ENCODE data around the gene CYP4V2. TPM values are rescaled to one million over a fixed set of nuclear protein-coding genes. Genes with fewer than 3 reads are reported as not detected.

The CYP4V2 gene
- 15.8 and 18.0 TPM in 2 replicates for total RNA-seq
- 10.7 TPM for polyA plus RNA-seq (2012)

DNA sequence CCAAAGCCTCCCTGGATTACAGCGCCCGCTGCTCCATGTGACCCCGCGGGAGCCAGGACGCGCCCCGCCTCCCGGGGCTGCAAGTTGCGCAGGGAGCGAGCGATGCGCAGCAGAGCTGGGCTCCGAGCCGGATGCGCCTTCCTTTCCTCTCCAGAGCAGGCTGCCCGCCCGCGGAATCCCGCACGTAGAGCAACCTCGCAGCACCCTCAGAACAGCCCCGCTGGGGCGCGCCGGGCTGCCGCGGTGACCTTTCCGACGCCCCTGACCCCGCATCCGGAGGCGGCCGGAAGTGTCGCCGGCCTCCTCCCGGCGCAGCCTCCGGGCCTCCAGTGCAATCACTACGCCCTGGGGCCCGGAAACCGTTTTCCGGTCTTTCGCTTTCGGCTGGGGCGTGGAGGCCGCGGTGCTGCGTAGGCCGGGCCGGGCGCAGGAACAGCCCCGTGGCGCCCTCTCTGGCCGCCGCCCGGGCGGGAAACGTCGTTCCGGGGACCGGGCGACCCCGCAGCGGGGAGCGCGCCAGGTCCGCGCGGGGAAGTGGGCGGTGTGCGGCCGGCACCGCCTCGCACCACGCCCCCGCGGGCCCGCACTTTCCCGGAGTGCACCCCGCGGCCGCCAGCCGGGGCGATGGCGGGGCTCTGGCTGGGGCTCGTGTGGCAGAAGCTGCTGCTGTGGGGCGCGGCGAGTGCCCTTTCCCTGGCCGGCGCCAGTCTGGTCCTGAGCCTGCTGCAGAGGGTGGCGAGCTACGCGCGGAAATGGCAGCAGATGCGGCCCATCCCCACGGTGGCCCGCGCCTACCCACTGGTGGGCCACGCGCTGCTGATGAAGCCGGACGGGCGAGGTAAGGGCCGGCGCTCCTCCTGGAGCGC lies at the start of gene CYP4V2:
Gene CYP4V2, plus strand, starts transcription at position 368 of the 866 bp plus-strand sequence. Its CDS starts 257 bp downstream, at position 625.
- DNase-seq (ENCODE audit: low read depth), result peak; percentile 85

DNA sequence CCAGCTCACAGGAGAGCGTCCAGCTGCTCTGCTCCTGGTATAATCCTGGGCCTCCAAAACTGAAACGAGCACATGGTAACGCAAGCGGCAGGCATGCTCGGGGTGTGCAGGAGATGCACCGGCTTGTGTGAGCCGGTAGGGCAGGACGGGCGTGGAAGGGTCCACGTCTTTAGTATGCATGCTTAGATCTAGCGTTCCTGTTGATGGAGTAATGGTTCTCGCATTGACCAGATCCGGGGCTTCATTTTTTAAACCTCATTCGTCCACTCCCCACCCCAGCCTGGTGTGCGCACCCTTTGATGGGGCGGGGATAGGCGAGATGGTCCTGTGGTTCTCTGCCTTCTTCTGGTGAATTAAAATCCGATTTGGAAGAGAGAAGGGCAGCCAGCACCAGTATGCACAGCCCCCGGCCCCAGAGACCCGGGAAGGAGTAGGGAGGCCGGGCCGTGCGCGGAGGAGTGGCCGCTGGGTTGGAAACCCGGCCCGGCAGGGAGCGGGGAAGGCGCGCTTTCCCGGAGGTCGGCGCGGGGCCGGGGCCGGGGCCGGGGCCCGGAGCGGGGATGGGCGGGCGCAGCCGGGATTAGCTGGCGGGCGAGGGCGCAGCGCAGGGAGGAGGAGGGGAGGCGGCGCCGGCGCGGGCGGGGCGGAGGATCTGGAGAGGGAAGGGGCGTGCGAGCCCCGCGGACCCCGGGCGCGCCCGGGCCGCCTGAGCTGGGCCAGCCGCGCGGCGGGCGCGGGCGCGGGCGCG lies 47.0 kb upstream of the CYP4V2 start:
- DNase-seq (ENCODE audit: low read depth), result peak; percentile 39

DNA sequence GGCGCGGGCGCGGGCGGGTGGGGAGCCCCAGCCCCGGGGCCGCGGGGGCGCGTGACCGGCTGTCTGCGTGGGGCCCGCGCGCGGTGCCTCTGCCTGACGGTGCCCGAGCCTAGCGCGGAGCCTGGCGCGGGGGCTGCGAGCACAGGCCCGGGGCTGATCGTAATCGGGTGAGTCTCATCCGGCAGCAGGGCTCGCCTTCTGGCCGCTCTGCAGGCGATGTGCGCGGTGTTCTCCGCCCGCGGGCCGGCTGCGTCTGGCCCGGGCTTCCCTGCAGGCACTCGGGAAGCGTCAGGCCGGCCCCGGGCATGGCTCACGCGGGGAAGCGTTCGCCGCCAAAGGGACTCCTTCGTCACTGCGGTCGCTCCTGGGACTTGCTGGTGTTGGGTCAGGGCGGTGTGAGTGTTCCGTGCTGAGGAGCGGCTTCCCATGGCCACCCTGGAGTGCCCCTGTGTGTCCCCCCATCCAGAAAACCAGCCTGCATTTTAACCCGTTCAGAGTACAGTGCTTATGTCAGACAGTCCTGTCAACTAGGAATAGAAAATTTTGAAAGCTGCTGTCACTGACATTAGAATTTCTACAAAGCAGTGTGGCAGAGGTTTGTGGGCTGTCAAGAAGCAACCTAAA lies 46.3 kb upstream of the CYP4V2 start:
- DNase-seq (ENCODE audit: low read depth), result peak; percentile 56

DNA sequence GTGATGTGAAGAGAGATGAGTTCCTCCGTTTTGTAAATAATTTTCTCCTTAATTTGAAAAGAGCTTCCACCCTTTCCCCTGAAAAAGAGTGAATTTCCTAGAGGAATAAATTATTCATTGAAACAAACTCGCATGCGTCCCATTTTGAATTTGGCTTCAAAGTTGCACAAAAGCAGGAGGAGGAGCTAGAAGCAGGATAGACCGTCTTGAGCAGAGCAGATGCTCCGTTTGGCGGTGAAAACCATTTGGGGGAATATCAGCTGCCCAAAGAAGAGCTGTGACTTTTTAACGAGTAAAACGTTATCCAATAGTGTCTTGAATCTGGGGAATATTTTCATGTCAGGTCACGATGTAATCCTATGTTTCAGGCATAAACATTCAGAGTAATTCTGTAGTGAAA lies 44.9 kb upstream of the CYP4V2 start:
- DNase-seq (ENCODE audit: low read depth), result no peak

DNA sequence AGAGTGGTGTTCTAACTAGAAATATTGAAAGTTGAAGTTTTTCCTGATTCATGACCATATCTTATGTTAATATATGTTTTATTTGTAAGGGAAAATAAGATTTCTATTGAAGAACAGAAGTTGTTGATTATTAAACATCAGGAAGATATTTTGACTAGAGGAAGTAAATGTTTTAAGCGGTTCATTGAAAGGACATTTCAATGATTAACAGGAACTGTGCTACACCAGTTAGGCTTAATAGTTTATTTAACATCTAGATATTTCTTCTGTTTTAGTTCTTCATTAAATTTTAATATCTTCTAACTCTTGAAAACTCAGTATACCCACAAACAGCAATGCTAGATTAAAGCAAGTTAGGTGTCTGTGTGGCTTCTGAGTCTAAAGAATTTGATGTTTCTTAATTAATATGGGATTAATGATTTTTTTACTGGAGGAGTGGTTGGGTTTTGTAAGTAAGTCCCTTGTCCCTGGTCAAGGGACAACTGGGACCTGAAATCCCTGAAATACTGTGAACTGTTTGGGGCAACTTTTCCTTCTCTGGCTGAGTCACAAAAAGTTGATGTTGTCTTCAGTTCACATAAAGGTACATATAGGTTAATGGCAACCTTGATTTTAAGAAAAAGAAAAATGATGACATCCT lies 42.9 kb upstream of the CYP4V2 start:
- DNase-seq (ENCODE audit: low read depth), result no peak

DNA sequence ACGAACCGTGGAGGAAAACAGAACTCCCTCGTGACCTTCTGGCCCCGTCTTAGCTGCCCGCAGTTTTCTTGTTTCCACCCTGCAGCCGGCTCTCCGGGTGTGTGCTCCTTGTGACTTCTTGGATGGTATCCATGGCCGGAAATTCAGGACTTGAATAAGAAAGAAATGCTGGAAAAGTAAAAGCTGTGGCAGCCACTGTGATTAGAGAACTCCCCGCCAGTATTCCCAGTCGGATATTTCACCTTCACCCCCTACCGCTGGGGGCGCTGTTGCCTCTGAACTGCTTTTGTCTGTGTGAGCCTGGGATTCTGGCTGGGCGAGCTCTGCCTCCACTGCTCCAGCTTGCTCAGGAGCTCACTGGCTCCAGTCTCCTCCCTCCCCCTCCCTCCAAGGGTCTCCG lies 41.5 kb upstream of the CYP4V2 start:
- DNase-seq (ENCODE audit: low read depth), result no peak

DNA sequence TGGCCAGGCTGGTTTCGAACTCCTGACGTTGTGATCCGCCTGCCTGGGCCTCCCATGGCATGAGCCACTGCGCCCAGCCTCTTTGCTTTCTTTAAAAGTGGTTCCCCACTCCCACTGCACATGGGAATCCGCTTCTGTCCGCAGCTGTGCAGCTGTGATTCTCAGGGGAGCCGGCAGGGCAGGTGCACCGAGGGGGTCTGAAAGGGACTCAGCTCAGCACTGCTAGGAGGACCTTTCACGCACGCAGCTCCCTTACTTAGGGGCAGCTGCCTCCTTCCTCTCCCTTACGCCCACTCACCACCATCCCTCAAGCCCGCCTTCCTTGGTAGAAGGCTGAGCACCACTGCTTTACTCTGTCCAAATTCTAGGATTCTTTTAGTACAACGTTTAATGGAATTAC lies 40.4 kb upstream of the CYP4V2 start:
- DNase-seq (ENCODE audit: low read depth), result no peak

DNA sequence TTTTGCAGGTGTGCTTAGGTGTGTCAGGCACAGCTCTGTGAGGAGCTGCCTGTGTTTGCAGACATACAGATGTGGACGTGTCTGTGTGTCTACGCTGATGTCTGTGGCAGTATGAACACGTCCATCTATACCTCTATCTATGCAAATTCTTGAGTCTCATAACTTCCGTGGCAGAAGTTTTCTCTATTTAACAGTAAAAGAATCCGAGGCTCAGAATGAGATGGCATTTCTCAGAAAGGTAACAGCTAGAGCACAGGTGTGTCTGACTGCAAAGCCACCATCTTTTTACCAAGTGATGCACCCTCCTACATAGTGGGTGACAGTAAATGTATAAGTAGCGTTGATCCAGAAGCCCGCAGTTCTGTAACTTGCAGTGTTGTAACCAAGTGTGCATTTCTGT lies 39.9 kb upstream of the CYP4V2 start:
- DNase-seq (ENCODE audit: low read depth), result no peak

DNA sequence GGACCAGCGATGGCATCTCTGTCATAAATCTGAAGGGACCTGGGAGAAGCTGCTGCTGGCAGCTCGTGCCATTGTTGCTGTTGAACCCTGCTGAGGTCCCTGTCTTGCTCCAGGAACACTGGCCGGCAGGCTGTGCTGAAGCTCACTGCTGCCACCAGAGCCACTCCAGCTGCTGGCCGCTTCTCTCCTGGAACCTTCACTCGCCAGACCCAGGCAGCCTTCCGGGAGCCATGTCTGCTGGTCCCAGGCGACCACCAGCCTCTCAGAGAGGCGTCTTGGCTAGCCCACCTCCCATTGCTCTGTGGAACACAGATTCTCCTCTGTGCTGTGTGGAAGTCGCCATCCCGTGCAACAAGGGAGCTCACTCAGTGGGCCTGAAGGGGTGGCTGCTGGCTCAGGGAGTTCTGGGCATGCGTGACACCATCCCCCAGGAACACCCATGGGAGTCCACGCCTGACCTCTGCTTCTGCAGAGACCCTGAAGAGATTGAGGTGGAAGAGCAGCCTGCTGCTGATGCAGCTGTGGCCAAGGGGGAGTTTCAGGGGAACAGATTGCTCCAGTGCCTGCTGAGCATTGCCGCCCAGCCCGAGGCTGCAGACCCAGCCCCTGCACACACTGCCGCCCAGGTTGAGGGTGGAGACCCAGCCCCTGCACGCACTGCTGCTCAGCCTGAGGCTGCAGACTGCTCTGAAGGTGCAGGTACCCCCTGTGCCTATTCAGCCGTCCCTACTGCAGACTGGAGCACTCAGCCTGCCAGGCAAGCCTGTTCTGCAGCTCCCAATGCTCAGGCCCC lies 33.1 kb upstream of the CYP4V2 start:
- no peak for DNase-seq (ENCODE audit: low read depth)

DNA sequence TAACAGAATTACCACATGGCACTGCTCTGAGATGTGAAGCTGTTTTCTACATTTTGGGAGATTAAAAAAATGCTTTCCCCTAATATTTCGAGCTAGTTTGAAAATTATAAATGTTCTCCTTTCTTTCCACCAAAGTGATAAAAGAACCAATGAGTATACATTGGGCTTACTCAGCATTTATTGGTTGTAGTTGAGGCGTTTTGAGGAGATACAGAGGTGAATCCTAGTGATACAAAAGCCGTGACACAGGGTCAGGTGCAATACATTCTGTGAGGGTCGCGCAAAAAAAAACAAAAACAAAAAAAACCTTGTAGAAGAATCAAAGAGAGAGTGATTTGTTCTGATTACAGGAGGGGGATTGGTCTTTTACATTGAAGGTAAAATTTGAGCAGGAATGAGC lies 32.4 kb upstream of the CYP4V2 start:
- DNase-seq (ENCODE audit: low read depth), result no peak

DNA sequence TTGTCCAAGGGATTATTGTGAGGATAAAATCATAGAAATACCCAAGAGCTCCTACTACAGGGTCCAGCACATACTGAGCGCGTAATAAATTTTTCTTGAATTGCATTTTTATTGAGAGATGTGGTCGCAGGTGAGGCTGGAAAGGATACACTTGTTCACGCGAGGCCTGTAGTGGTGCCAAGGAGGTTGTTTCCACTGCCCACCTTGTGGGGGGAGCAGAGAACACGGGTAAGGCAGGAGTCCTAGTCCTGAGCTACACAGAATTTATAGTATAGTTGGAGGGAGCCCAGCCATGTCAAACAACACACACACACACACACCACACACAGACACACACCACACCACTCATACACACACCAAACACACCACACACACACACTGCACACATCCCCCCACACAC lies 31.8 kb upstream of the CYP4V2 start:
- no peak for DNase-seq (ENCODE audit: low read depth)

DNA sequence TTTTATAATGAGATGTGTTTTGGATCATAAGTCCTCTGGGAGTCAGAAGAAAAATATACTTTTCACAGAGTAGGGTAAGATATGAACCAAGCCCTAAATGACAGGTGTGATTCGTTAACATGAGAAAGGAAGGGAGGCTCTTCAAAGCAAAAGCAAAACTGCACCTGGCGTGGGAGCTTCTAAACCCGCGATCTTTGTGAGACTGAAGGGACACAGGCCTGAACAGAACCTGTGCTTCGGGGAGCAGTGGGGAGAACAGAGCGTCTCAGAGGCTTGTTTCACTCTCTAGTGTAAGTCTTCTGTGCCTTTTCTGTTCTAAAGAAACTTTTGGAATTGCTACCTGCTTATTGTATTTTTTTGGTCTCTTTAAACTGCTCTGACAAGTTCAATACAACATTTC lies 30.2 kb upstream of the CYP4V2 start:
- no peak for DNase-seq (ENCODE audit: low read depth)

DNA sequence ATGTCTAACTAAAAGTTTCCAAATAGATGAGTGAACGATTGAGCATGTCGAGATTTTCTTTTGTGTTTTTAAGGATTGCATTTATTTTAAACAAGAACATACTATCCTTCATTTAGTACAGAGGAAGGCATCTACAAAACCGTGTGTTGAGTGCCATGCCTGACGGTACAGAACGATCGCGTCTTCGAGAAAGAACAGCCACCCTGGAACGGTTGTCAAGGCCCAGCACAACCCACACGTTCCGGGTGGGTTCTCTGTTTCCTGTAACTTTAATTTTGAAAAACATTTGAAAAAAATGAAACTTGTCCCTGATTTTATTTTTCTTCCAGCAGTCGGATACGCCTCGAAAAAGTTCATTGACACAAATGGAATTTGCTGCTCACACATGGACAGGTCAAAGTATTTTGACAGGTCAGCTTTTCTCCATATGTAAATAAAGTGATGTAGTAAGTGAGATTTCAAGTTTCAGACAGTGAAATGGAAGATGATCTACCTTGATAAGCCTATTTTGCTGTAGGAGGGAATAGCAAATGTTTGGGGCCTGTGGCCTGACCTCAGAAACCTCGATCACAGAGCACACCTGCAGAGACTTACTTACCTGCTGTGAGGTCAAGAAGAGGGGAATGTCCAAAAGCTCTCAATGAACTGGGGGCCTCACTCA lies 24.4 kb upstream of the CYP4V2 start:
- no peak for DNase-seq (ENCODE audit: low read depth)

DNA sequence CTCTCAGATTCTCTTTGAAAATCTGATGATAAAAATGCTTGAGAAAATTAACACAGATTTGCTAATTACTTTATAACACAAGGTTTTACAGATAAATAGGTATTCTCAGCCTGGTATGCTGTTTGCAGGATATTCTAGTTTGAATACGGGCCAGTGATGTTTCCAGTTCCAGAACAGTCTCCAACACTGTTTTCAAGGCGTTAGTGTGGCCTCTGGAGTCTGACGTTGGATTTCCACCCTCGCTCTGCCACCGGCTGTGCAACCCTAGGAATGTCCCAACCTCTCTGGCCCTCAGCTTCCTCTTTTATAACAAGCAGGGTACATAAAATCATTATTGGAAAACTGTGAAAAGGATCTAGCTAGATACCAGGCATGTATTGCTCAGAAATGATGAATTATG lies 23.8 kb upstream of the CYP4V2 start:
- no peak for DNase-seq (ENCODE audit: low read depth)

DNA sequence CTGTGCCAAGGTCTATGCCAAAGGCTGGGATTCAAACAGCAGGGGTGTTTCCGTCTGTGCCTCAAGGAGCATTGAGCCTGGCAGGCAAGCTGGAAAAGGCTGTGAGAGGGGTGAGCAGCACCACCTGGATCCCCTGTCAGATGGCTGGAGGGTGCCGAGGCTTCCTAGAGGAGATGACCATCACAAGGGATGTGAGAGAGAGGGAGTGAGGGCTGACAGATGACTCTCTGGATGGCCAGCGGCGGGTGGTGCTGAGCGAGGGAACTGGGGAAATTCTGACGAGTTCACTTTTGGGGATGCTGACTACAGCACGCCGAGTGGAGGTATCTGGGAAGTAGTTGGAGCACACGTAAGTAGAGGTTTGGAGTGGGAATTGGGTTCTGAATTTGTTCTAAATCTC lies 22.6 kb upstream of the CYP4V2 start:
- DNase-seq (ENCODE audit: low read depth), result no peak

DNA sequence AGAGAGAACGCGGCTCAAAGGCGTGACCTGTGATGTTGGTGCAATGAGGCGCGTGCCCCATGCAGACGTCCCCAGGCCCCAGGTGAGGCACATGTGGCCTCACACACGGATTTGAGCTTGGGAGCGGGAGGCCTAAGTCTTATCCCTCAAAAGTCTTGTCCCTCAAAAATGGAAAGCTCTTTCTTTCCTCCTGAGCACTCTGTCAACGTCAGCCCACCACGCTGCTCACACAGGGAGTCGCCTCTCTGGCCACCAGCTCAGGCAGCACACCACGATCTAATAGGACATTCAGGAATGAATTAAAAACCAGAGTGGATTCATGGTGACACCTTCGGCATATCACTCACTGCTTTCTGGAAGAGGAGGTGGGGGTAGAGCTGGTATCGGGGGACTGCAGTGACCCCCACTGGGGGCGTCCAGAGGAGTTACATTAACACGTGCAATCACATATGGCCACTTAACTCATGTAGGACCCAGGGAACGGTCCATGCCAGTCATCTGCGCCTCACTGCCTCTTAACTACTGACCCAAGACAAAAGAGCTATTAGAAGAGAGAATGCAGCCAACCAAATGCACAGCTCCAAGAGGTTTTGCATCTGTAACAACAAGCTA lies 21.9 kb upstream of the CYP4V2 start:
- no peak for DNase-seq (ENCODE audit: low read depth)

DNA sequence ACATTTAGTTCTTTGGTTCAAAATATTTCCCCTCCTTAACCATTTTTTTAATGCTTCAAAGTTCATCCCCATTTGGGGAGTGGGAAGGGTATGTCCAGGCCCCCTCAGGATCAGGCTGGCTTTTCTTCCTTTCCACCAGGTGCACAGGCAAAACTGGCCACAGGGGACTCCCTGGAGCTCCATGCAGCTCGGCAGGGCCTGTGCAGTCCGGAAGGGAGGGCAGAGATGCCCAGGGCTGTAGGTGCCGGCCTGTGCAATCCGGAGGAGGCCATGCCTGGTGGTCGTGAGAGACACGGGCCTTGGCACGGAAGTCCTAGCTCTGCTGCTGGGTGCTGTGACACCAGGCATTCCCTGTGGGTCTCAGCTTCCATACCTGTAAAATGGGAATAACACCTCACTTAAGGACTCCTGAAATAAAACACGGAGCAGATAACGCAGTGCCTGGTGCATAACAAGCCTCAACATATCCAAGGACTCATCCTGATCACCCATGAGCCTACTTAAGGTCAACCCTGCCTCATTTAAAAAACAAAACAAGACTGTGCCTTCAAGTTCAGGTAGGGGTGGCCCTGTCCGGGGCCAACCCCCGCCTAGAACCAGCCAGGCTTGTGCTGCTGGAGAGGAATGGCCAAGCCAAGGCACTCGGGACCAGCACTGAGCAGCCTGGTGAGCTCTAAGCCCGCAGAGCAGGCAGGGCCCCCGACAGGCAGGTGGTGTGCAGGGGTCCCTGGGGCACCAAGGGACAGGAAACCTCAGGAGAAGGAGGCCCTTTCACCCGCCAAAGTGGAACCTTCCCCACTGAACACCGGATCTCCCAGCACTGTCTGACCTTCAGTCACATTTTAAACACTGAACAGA lies 21.2 kb upstream of the CYP4V2 start:
- no peak for DNase-seq (ENCODE audit: low read depth)

DNA sequence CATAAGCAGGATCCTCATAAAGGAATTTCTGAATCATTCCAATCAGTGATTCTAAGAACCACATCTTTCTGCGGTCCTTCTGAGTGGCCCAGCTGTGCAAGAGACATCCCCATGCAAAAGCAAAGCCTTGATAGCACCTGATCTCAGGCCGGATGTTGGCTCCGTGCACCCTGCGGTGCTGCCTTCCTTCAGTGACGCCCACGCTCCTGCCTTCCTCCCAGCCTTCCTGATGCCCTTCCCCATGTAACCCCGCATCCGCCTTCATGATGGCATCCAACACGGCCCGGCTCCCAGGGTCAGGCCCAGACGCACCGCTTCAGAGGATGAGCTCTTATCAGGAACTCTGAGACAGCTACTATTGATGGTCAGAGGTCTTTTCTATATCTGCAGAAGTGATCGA lies 20.4 kb upstream of the CYP4V2 start:
- DNase-seq (ENCODE audit: low read depth), result no peak

DNA sequence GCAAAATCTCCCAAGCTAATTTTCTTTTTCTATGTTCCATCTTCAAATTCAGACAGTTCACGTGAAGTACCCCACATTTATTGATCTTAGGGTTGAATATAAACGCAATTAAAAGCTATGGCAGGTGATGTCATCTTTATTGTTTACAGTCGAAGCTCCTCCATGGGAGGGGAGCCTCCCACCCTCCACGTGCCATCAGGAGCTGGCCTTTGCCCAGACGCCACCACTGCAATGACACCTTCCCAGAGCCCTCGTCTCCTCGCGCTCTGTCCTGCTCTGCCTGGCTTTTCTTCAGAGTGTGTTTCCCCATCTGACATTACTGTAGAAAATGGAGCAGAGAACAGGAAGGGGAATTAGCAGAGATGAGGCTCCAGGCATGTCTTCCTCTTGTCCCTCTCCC lies 18.8 kb upstream of the CYP4V2 start:
- no peak for DNase-seq (ENCODE audit: low read depth)

All from myocyte (in vitro differentiated cells).